HepG2 (cell line): Measurements from ENCODE around the gene STX8. TPM values are rescaled to one million over a fixed set of nuclear protein-coding genes. Genes with fewer than 3 reads are reported as not detected.

Source experiments
- ATAC-seq: fragments of 200-7000 bp; cut with Tn5 transposase; 3 replicates; pipeline ENCODE4 v1.9.1; 2020; ENCODE audit warnings: mild to moderate bottlenecking, moderate library complexity
- BruUV-seq: library from RNA; stranded (reverse); fragments of 400-500 nt; replicated peaks from 2 replicates; lab custom pipeline; 2021; lab: Mats Ljungman, UMichigan
- CTCF ChIA-PET: fragments of 300-600 bp; formaldehyde crosslinking; extraction: SDS; loops from one replicate; lab custom pipeline; 2021; ENCODE audit warnings: low total read pairs, inconsistent platforms, low intra/inter-chr PET ratio; lab: Yijun Ruan, JAX
- POLR2A ChIA-PET: fragments of 350-600 bp; sonication (Branson Sonifier 250); formaldehyde crosslinking; loops from one replicate; lab custom pipeline; 2020; ENCODE audit warnings: antibody characterized with exemption, inconsistent platforms; lab: Yijun Ruan, JAX
- DNase-seq: peaks from one replicate; pipeline ENCODE4 v3.0.0-alpha.2; 2015; ENCODE audit warnings: low spot score
- FAIRE-seq: peaks from 3 replicates; lab custom pipeline; 2011; peaks lifted over from hg19 to GRCh38; lab: Jason Lieb, UNC
- H2AFZ ChIP-seq: one replicate; pipeline ENCODE4 v1.6.1; 2011; ENCODE audit warnings: low read length, inconsistent platforms
- H3K27ac ChIP-seq: fragments of 300-600 bp; 3 replicates; pipeline ENCODE4 v1.8.0; 2011; ENCODE audit warnings: mixed run types, mild to moderate bottlenecking, mixed read lengths, low read length, inconsistent platforms; ENCODE audit not compliant: insufficient read depth; ENCODE audit errors: extremely low read length
- H3K27me3 ChIP-seq, 2 experiments: fragments of 200-600 bp in 1 of 2; 2 replicates in 1 of 2; 3 replicates in 1 of 2; pipeline versions ENCODE4 v1.6.0 to v1.8.0; 2011; ENCODE audit warnings: low read length in 2 of 2, mild to moderate bottlenecking in 2 of 2, moderate library complexity in 2 of 2, inconsistent platforms in 1 of 2; ENCODE audit not compliant: insufficient read depth in 2 of 2, control insufficient read depth in 1 of 2
- H3K36me3 ChIP-seq, 2 experiments: fragments of 200-600 bp in 1 of 2; replicated peaks in 1 of 2; 2 replicates in 1 of 2; 3 replicates in 1 of 2; pipeline versions ENCODE4 v1.5.1 to v1.8.0; 2011; ENCODE audit warnings: low read length in 2 of 2, inconsistent platforms in 1 of 2; ENCODE audit not compliant: insufficient read depth in 2 of 2, control insufficient read depth in 1 of 2
- H3K4me1 ChIP-seq: 2 replicates; pipeline ENCODE4 v1.5.1; 2012; ENCODE audit warnings: low read length, inconsistent platforms; ENCODE audit not compliant: insufficient read depth
- H3K4me2 ChIP-seq: 2 replicates; pipeline ENCODE4 v1.6.0; 2011; ENCODE audit warnings: low read depth, low read length, inconsistent platforms
- H3K4me3 ChIP-seq, 3 experiments: fragments of 200-600 bp in 1 of 3; sonication (generic), shearing (Covaris generic) in 1 of 3; replicated peaks in 1 of 3; 2 replicates each; pipeline ENCODE4 v1.5.1; 2011 to 2016; ENCODE audit warnings: low read length in 3 of 3, inconsistent platforms in 2 of 3, low read depth in 2 of 3, mild to moderate bottlenecking in 2 of 3, control low read depth in 1 of 3, mixed read lengths in 1 of 3; ENCODE audit not compliant: insufficient read depth in 1 of 3
- H3K79me2 ChIP-seq: one replicate; pipeline ENCODE4 v1.6.1; 2011; ENCODE audit warnings: low read length, inconsistent platforms; ENCODE audit not compliant: insufficient read depth
- H3K9ac ChIP-seq: 2 replicates; pipeline ENCODE4 v1.6.0; 2011; ENCODE audit warnings: mild to moderate bottlenecking, low read depth, low read length, inconsistent platforms; ENCODE audit not compliant: insufficient read depth
- H3K9me3 ChIP-seq: 2 replicates; pipeline ENCODE4 v1.5.1; 2012; ENCODE audit warnings: mild to moderate bottlenecking, low read length
- H4K20me1 ChIP-seq: 2 replicates; pipeline ENCODE4 v1.6.0; 2011; ENCODE audit warnings: inconsistent platforms, mild to moderate bottlenecking, low read length, moderate library complexity; ENCODE audit not compliant: insufficient read depth
- CBFB ChIP-seq: sonication (generic); formaldehyde crosslinking; IDR thresholded peaks from 2 replicates; pipeline ENCODE4 v1.4.0; 2020; ENCODE audit warnings: missing genetic modification reagents
- HNRNPUL1 ChIP-seq: fragments of 200-400 bp; formaldehyde crosslinking; IDR thresholded peaks from 2 replicates; pipeline ENCODE4 v1.6.1; 2017; ENCODE audit warnings: low read depth, mild to moderate bottlenecking, low read length, moderate library complexity
- HOXA7 ChIP-seq: sonication (generic); formaldehyde crosslinking; IDR thresholded peaks from 2 replicates; pipeline ENCODE4 v1.8.1; 2022; ENCODE audit warnings: mild to moderate bottlenecking, missing genetic modification reagents, moderate library complexity
- KAT8 ChIP-seq: IDR thresholded peaks from 2 replicates; pipeline ENCODE4 v1.6.1; 2016; ENCODE audit warnings: missing genetic modification reagents, missing compliant biosample characterization
- KDM2A ChIP-seq: sonication (generic); formaldehyde crosslinking; IDR thresholded peaks from 2 replicates; pipeline ENCODE4 v1.4.0; 2020; ENCODE audit warnings: low read depth, missing genetic modification reagents, borderline replicate concordance
- MED13 ChIP-seq: sonication (generic); formaldehyde crosslinking; IDR thresholded peaks from 2 replicates; pipeline ENCODE4 v1.5.0; 2020; ENCODE audit warnings: missing genetic modification reagents
- SRY ChIP-seq: sonication (generic); formaldehyde crosslinking; IDR thresholded peaks from 2 replicates; pipeline ENCODE4 v1.8.0; 2022; ENCODE audit warnings: mild to moderate bottlenecking, missing genetic modification reagents
- XRCC5 ChIP-seq: fragments of 200-400 bp; formaldehyde crosslinking; optimal IDR thresholded peaks from 2 replicates; pipeline ENCODE3; 2017; ENCODE audit warnings: mild to moderate bottlenecking, low read length
- ZNF260 ChIP-seq: sonication (generic); formaldehyde crosslinking; IDR thresholded peaks from 2 replicates; pipeline ENCODE4 v1.4.0; 2020; ENCODE audit warnings: missing genetic modification reagents, low read depth, mild to moderate bottlenecking, borderline replicate concordance
- WGBS: methylation state at CpG from one replicate; pipeline ENCODE4 v1.1.6; 2017; ENCODE audit warnings: low lambda C conversion rate; 5-methylcytosine and 5-hydroxymethylcytosine counted together
- in situ Hi-C: cut with HindIII; loops from 2 replicates; pipeline ENCODE4 v1.10.0; 2017; ENCODE audit warnings: low pct_unique_long_range_greater_than_20kb; ENCODE audit not compliant: extremely low pct_ligation_motif_present
- intact Hi-C: fragments of 100-400 bp; cut with micrococcal nuclease; formaldehyde crosslinking; loops from one replicate; pipeline ENCODE4 v1.10.0; 2022; ENCODE audit not compliant: unreplicated experiment
- polyA plus RNA-seq, 8 experiments: library from polyadenylated mRNA; depleted of rRNA in 3 of 8; stranded (reverse) in 7 of 8; unstranded in 1 of 8; fragments of >200 nt; fragmentation: Illumina TruSeq in 4 of 8; extraction: Trizol in 4 of 8; gene quantifications; 2 replicates each; pipeline versions ENCODE4 v1.2.1 to v1.2.3, GENCODE V29; 2011 to 2016; ENCODE audit warnings: low read depth in 4 of 8, missing spikeins in 1 of 8, mixed read lengths in 1 of 8; ENCODE audit not compliant: insufficient read depth in 1 of 8
- total RNA-seq, 5 experiments: library from RNA; depleted of rRNA; stranded (reverse); fragments of >200 nt; fragmentation: Illumina TruSeq; extraction: Trizol; gene quantifications; 2 replicates each; pipeline ENCODE4 v1.2.3, GENCODE V29; 2016; ENCODE audit warnings: low read depth in 1 of 5
- TF ChIP-seq, protein P1 (sequence below): IDR thresholded peaks from 2 replicates; pipeline ENCODE4 v1.6.1; 2016; ENCODE audit warnings: missing compliant biosample characterization, missing genetic modification reagents, borderline replicate concordance
- TF ChIP-seq, protein P2 (sequence below): sonication (generic); formaldehyde crosslinking; IDR thresholded peaks from 2 replicates; pipeline ENCODE4 v1.5.1; 2020; ENCODE audit warnings: mild to moderate bottlenecking, missing genetic modification reagents, borderline replicate concordance
- TF ChIP-seq, protein P3 (sequence below): sonication (generic); formaldehyde crosslinking; IDR thresholded peaks from 2 replicates; pipeline ENCODE4 v1.8.1; 2022; ENCODE audit warnings: low read depth, mild to moderate bottlenecking, missing genetic modification reagents
- TF ChIP-seq, protein P4 (sequence below): sonication (generic); formaldehyde crosslinking; IDR thresholded peaks from 2 replicates; pipeline ENCODE4 v1.5.1; 2020; ENCODE audit warnings: mild to moderate bottlenecking, missing genetic modification reagents

STX8 gene
- total and polyA plus RNA-seq, 2 of the 13 experiments (the other 11 are each of a cell fraction or from before 2014, with no cell fraction given), result 36.4 to 53.6 TPM

DNA sequence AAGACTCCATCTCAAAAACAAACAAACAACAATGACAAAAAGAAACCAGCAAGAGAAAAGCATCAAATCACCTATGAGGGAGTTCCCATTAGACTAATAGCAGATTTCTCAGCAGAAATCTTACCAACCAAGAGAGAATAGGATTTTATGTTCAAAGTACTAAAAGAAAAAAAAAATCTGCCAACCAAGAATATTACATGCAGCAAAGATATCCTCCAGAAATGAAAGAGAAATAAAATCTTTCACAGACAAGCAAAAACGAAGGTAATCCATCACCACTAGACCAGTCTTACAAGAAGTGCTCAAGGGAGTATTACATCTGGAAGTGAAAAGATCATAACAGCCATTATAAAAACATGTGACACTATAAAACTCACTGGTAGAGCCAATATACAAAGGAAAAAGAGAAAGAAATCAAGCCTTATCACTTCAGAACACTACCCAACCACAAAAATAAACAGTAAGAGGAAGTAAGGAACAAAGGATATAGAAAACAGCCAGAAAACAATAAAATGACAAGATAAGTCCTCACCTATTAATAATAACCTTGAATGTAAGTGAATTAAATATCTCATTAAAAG, 66.3 kb downstream of the STX8 start:
- Histone ChIP-seq H3K9ac (no peak overlapping the region), H3K4me1 (no peaks in the 10 kb centered on the region), H4K20me1 (no peaks in the 10 kb centered on the region), H3K27me3 (no peaks in the 10 kb centered on the region), H3K9me3 (peaks cover 15% of the 10 kb centered on the region; the same call in 1 of the 2 replicates), H3K27ac (no peak overlapping the region), H3K79me2 (no peaks in the 10 kb centered on the region), H3K4me2 (no peak overlapping the region), H3K36me3 (no peaks in the 10 kb centered on the region), H3K4me3 (no peak overlapping the region), H2AFZ (no peak overlapping the region)
- FAIRE-seq (no peak), DNase-seq (no peak), ATAC-seq (no peak)
- ChIA-PET CTCF (no interaction called here), POLR2A (no interaction called here)
- in situ Hi-C loops, result no loop called here
- TF ChIP-seq HNRNPUL1 (no peak), KDM2A (no peak), HOXA7 (CRISPR knock-in tag) (no peak), CBFB (no peak), XRCC5 (no peak), SRY (CRISPR knock-in tag) (no peak), MED13 (no peak), KAT8 (CRISPR knock-in tag) (no peak), ZNF260 (no peak)
- TF ChIP-seq, protein P1, sequence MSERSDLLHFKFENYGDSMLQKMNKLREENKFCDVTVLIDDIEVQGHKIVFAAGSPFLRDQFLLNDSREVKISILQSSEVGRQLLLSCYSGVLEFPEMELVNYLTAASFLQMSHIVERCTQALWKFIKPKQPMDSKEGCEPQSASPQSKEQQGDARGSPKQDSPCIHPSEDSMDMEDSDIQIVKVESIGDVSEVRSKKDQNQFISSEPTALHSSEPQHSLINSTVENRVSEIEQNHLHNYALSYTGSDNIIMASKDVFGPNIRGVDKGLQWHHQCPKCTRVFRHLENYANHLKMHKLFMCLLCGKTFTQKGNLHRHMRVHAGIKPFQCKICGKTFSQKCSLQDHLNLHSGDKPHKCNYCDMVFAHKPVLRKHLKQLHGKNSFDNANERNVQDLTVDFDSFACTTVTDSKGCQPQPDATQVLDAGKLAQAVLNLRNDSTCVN, result no peak
- TF ChIP-seq, protein P2, sequence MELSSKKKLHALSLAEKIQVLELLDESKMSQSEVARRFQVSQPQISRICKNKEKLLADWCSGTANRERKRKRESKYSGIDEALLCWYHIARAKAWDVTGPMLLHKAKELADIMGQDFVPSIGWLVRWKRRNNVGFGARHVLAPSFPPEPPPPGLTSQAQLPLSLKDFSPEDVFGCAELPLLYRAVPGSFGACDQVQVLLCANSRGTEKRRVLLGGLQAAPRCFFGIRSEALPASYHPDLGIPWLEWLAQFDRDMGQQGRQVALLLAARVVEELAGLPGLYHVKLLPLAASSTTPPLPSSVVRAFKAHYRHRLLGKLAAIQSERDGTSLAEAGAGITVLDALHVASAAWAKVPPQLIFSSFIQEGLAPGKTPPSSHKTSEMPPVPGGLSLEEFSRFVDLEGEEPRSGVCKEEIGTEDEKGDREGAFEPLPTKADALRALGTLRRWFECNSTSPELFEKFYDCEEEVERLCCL, result no peak
- TF ChIP-seq, protein P3, sequence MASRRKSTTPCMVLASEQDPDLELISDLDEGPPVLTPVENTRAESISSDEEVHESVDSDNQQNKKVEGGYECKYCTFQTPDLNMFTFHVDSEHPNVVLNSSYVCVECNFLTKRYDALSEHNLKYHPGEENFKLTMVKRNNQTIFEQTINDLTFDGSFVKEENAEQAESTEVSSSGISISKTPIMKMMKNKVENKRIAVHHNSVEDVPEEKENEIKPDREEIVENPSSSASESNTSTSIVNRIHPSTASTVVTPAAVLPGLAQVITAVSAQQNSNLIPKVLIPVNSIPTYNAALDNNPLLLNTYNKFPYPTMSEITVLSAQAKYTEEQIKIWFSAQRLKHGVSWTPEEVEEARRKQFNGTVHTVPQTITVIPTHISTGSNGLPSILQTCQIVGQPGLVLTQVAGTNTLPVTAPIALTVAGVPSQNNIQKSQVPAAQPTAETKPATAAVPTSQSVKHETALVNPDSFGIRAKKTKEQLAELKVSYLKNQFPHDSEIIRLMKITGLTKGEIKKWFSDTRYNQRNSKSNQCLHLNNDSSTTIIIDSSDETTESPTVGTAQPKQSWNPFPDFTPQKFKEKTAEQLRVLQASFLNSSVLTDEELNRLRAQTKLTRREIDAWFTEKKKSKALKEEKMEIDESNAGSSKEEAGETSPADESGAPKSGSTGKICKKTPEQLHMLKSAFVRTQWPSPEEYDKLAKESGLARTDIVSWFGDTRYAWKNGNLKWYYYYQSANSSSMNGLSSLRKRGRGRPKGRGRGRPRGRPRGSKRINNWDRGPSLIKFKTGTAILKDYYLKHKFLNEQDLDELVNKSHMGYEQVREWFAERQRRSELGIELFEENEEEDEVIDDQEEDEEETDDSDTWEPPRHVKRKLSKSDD (CRISPR knock-in tag), result no peak
- TF ChIP-seq, protein P4, sequence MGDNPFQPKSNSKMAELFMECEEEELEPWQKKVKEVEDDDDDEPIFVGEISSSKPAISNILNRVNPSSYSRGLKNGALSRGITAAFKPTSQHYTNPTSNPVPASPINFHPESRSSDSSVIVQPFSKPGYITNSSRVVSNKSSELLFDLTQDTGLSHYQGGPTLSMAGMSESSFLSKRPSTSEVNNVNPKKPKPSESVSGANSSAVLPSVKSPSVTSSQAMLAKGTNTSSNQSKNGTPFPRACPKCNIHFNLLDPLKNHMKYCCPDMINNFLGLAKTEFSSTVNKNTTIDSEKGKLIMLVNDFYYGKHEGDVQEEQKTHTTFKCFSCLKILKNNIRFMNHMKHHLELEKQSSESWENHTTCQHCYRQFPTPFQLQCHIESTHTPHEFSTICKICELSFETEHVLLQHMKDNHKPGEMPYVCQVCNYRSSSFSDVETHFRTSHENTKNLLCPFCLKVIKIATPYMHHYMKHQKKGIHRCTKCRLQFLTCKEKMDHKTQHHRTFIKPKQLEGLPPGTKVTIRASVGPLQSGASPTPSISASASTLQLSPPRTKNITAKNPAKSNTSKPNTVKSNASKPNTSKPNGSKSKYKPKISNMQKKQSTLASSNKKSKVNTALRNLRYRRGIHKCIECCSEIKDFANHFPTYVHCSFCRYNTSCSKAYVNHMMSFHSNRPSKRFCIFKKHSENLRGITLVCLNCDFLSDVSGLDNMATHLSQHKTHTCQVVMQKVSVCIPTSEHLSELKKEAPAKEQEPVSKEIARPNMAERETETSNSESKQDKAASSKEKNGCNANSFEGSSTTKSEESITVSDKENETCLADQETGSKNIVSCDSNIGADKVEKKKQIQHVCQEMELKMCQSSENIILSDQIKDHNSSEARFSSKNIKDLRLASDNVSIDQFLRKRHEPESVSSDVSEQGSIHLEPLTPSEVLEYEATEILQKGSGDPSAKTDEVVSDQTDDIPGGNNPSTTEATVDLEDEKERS (CRISPR knock-in tag), result no peak
- no TSS peak for BruUV-seq
- intact Hi-C loops, result no loop called here
- WGBS, result 89% methylated on average over 1 of the region's 1 CpG
